A549 (cell line): ENCODE measurements around the gene OR2M5. TPM values are rescaled to one million over a fixed set of nuclear protein-coding genes. Genes with fewer than 3 reads are reported as not detected.

Source experiments
- ATAC-seq, 2 experiments: fragments of 200-7000 bp in 1 of 2; fragments of >200 bp in 1 of 2; cut with Nextera tagmentation in 1 of 2; cut with Tn5 transposase in 1 of 2; 3 replicates each; pipeline versions ENCODE4 v1.8.0 to v1.9.1; 2018 to 2020; ENCODE audit warnings: mild to moderate bottlenecking in 1 of 2, moderate library complexity in 1 of 2
- CTCF ChIA-PET: fragments of 300-600 bp; sonication (Branson Sonifier 250); formaldehyde crosslinking; extraction: SDS; loops from one replicate; lab custom pipeline; 2021; ENCODE audit warnings: antibody characterized with exemption, inconsistent platforms; lab: Yijun Ruan, JAX
- POLR2A ChIA-PET: fragments of 350-600 bp; formaldehyde crosslinking; extraction: SDS; loops from one replicate; lab custom pipeline; 2021; ENCODE audit warnings: antibody characterized with exemption, inconsistent platforms; lab: Yijun Ruan, JAX
- DNase-seq, 2 experiments: peaks; one replicate each; pipeline versions ENCODE4 v3.0.0 to v3.0.0-alpha.2; 2011 to 2016; ENCODE audit warnings: low read depth in 1 of 2, low spot score in 1 of 2
- FAIRE-seq: peaks from 2 replicates; lab custom pipeline; 2011; peaks lifted over from hg19 to GRCh38; lab: Jason Lieb, UNC
- H3K27ac ChIP-seq, 2 experiments: fragments of >200 bp; sonication (Bioruptor Twin); formaldehyde crosslinking; 3 replicates each; pipeline ENCODE4 v1.5.1; 2016 to 2017
- H3K4me1 ChIP-seq: fragments of >200 bp; sonication (Bioruptor Twin); formaldehyde crosslinking; 3 replicates; pipeline ENCODE4 v1.6.1; 2016
- H3K4me2 ChIP-seq: fragments of >200 bp; sonication (Bioruptor Twin); formaldehyde crosslinking; 3 replicates; pipeline ENCODE4 v1.6.1; 2016
- H3K4me3 ChIP-seq: fragments of >200 bp; sonication (Bioruptor Twin); formaldehyde crosslinking; 3 replicates; pipeline ENCODE4 v1.5.1; 2016
- H3K9me3 ChIP-seq: fragments of >200 bp; sonication (Bioruptor Twin); formaldehyde crosslinking; 3 replicates; pipeline ENCODE4 v1.6.1; 2016
- ATOH8 ChIP-seq: fragments of 250-450 bp; sonication (Bioruptor Pico); IDR thresholded peaks from 2 replicates; pipeline ENCODE4 v1.5.0; 2020; ENCODE audit warnings: low read depth, mild to moderate bottlenecking, moderate library complexity
- CBX2 ChIP-seq: fragments of 200-600 bp; sonication (generic); IDR thresholded peaks from 2 replicates; pipeline ENCODE4 v1.6.1; 2016; ENCODE audit warnings: low read depth, mild to moderate bottlenecking, borderline replicate concordance
- CBX8 ChIP-seq: fragments of 200-600 bp; sonication (generic); IDR thresholded peaks from 2 replicates; pipeline ENCODE4 v1.6.1; 2016
- EHMT2 ChIP-seq: fragments of 200-600 bp; sonication (generic); IDR thresholded peaks from 2 replicates; pipeline ENCODE4 v1.6.1; 2016; ENCODE audit warnings: antibody characterized with exemption, low read depth, mild to moderate bottlenecking, moderate library complexity
- EP300 ChIP-seq, 2 experiments: fragments of >200 bp; sonication (Bioruptor Twin); formaldehyde crosslinking; IDR thresholded peaks; 2 replicates in 1 of 2; 3 replicates in 1 of 2; pipeline ENCODE4 v1.6.1; 2016 to 2017
- GATA3 ChIP-seq: IDR thresholded peaks from 2 replicates; pipeline ENCODE4 v1.6.1; 2012; ENCODE audit warnings: borderline replicate concordance
- HDAC2 ChIP-seq: fragments of 200-600 bp; sonication (generic); IDR thresholded peaks from 2 replicates; pipeline ENCODE4 v1.6.1; 2016
- HES2 ChIP-seq: fragments of >200 bp; sonication (Bioruptor Twin); formaldehyde crosslinking; IDR thresholded peaks from 2 replicates; pipeline ENCODE4 v1.6.1; 2016
- HEYL ChIP-seq: fragments of 250-450 bp; sonication (Bioruptor Pico); IDR thresholded peaks from 2 replicates; pipeline ENCODE4 v1.8.0; 2021; ENCODE audit warnings: mild to moderate bottlenecking, moderate library complexity
- HOXB13 ChIP-seq: fragments of 250-450 bp; sonication (Bioruptor Pico); IDR thresholded peaks from 2 replicates; pipeline ENCODE4 v1.5.0; 2020; ENCODE audit warnings: low read depth, mild to moderate bottlenecking, moderate library complexity
- KDM1A ChIP-seq: fragments of 200-600 bp; sonication (generic); IDR thresholded peaks from 2 replicates; pipeline ENCODE4 v1.6.1; 2016; ENCODE audit warnings: low read depth, mild to moderate bottlenecking
- MAX ChIP-seq: IDR thresholded peaks from 2 replicates; pipeline ENCODE4 v1.6.1; 2012
- MAZ ChIP-seq: fragments of 150-350 bp; IDR thresholded peaks from 2 replicates; pipeline ENCODE4 v1.6.1; 2014; ENCODE audit warnings: antibody characterized with exemption, low read depth, low read length, borderline replicate concordance
- MYC ChIP-seq: IDR thresholded peaks from 2 replicates; pipeline ENCODE4 v1.6.1; 2012; ENCODE audit warnings: mild to moderate bottlenecking, inconsistent platforms, low read length, improper control_type of control experiment, borderline replicate concordance
- NFE2L2 ChIP-seq: fragments of 150-350 bp; conservative IDR thresholded peaks from 2 replicates; pipeline ENCODE4 v1.6.1; 2014; ENCODE audit warnings: low read length
- POLR2A ChIP-seq: IDR thresholded peaks from 2 replicates; pipeline ENCODE4 v1.6.1; 2012; ENCODE audit warnings: mild to moderate bottlenecking, low read length
- RARB ChIP-seq: fragments of 250-450 bp; sonication (Bioruptor Pico); IDR thresholded peaks from 2 replicates; pipeline ENCODE4 v1.8.0; 2021; ENCODE audit warnings: mild to moderate bottlenecking, moderate library complexity
- RCOR1 ChIP-seq: fragments of 150-350 bp; IDR thresholded peaks from 2 replicates; pipeline ENCODE4 v1.6.1; 2014; ENCODE audit warnings: antibody characterized with exemption, low read length, low read depth
- REST ChIP-seq: fragments of 200-600 bp; sonication (generic); IDR thresholded peaks from 2 replicates; pipeline ENCODE4 v1.6.1; 2016; ENCODE audit warnings: antibody characterized with exemption, mild to moderate bottlenecking, moderate library complexity
- RNF2 ChIP-seq: fragments of 200-600 bp; sonication (generic); IDR thresholded peaks from 2 replicates; pipeline ENCODE4 v1.6.1; 2016; ENCODE audit warnings: low read depth, mild to moderate bottlenecking, antibody characterized with exemption, moderate library complexity, borderline replicate concordance
- SMC3 ChIP-seq: fragments of >200 bp; sonication (Bioruptor Twin); formaldehyde crosslinking; IDR thresholded peaks from 3 replicates; pipeline ENCODE4 v1.6.1; 2018; ENCODE audit warnings: inconsistent platforms
- USF2 ChIP-seq: fragments of 450-650 bp; IDR thresholded peaks from 2 replicates; pipeline ENCODE4 v1.6.1; 2014; ENCODE audit warnings: antibody characterized with exemption
- ZSCAN20 ChIP-seq: fragments of 250-450 bp; sonication (Bioruptor Pico); IDR thresholded peaks from 2 replicates; pipeline ENCODE4 v1.8.0; 2022; ENCODE audit warnings: mild to moderate bottlenecking, moderate library complexity
- WGBS: methylation state at CpG from one replicate; pipeline ENCODE4 v1.1.6; 2017; ENCODE audit errors: missing lambda C conversion rate; 5-methylcytosine and 5-hydroxymethylcytosine counted together
- polyA minus RNA-seq: library from RNA; depleted of rRNA, polyadenylated mRNA; stranded (reverse); fragments of >200 nt; gene quantifications from 2 replicates; pipeline ENCODE4 v1.2.3, GENCODE V29; 2011; rRNA and poly(A)+ RNA removed
- polyA plus RNA-seq, 4 experiments: library from polyadenylated mRNA; depleted of rRNA in 3 of 4; stranded (reverse); fragments of >200 nt; fragmentation: RNase III in 1 of 4; extraction: RNeasy Plus Mini Kit Qiagen cat#74134 plus additional on column Dnase treatment in 1 of 4; gene quantifications; 2 replicates in 3 of 4; 3 replicates in 1 of 4; pipeline ENCODE4 v1.2.3, GENCODE V29; 2011 to 2017

Gene OR2M5
- not detected in 2 replicates for polyA plus RNA-seq (2011; rRNA removed)
- polyA plus RNA-seq (2012; cell fraction: cytosol; rRNA removed), result not detected in 2 replicates
- polyA plus RNA-seq (2012; cell fraction: nucleus; rRNA removed), result not detected in 2 replicates
- not detected in 3 replicates for polyA plus RNA-seq (2017; fragmentation: RNase III; extraction: RNeasy Plus Mini Kit Qiagen cat#74134 plus additional on column Dnase treatment)
- not detected in 2 replicates for polyA minus RNA-seq

GRCh38 chr1:248144513-248145198, at the start of gene OR2M5:
OR2M5 (plus strand) TSS chr1:248145148; CDS start chr1:248145148, 0 bp downstream.
- no peak for FAIRE-seq
- ATAC-seq, result no peak
- no peaks in the 10 kb centered on the region; the same call in 2 of the 3 replicates for H3K9me3 ChIP-seq
- no peak within 1 kb of the TSS for H3K4me3 ChIP-seq
- H3K4me1 ChIP-seq, result no peaks in the 10 kb centered on the region
- 4% methylated on average over 3 of the region's 3 CpGs for WGBS
- POLR2A ChIA-PET, result no interaction called here
- no peak within 1 kb of the TSS for H3K27ac ChIP-seq
- no peak for DNase-seq
- no peak within 1 kb of the TSS for H3K4me2 ChIP-seq
- CTCF ChIA-PET, result no interaction called here
- TF ChIP-seq NFE2L2 (no peak), MAZ (no peak), REST (no peak), POLR2A (no peak), GATA3 (no peak), HES2 (no peak), CBX8 (no peak), ATOH8 (CRISPR knock-in tag) (no peak)

- CTCF ChIA-PET, result no interaction called here
These were observed 46.4 kb upstream of the OR2M5 start for GRCh38 chr1:248098529-248098928.

DNA sequence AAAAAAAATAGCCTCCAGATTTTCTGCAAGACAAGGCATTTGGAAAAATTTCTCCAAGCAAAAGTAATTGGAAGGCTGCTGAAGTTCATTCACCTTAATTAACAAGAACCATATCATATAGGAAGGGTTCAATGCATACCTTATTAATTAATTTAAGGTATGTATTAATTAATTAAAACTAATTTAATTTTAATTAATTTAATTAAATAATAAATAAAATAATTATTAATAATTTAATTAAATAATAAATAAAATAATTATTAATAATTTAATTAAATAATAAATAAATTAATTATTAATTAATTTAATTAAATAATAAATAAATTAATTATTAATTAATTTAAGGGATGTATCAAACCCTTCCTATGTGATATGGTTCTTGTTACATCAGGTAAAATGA, 42.1 kb upstream of the OR2M5 start:
- ChIA-PET POLR2A (no interaction called here), CTCF (no interaction called here)
- no peak overlapping the region for H3K4me2 ChIP-seq
- H3K27ac ChIP-seq, result no peak overlapping the region
- H3K4me3 ChIP-seq, result no peak overlapping the region
- FAIRE-seq (no peak), DNase-seq (no peak), ATAC-seq (no peak)
- TF ChIP-seq EP300 (IDR thresholded peaks at IDR 0.05) (no peak), CBX2 (no peak), HOXB13 (no peak), KDM1A (no peak), HEYL (no peak), RCOR1 (no peak), RARB (no peak), ZSCAN20 (CRISPR knock-in tag) (no peak), USF2 (no peak), MAX (no peak), HDAC2 (no peak), RNF2 (no peak), MAZ (no peak)
- no peaks in the 10 kb centered on the region for H3K4me1 ChIP-seq
- no peaks in the 10 kb centered on the region for H3K9me3 ChIP-seq

More at GRCh38 chr1:248098529-248098928, 46.4 kb upstream of the OR2M5 start:
- WGBS, result 5% methylated on average over 1 of the region's 1 CpG
- H3K9me3 ChIP-seq, result no peaks in the 10 kb centered on the region
- no peaks in the 10 kb centered on the region for H3K4me1 ChIP-seq
- POLR2A ChIA-PET, result no interaction called here
- H3K4me3 ChIP-seq, result no peak overlapping the region
- FAIRE-seq (no peak), DNase-seq (no peak), ATAC-seq (no peak)
- no peak overlapping the region for H3K27ac ChIP-seq
- TF ChIP-seq ATOH8 (CRISPR knock-in tag) (no peak), RCOR1 (no peak), EHMT2 (no peak), MYC (no peak), SMC3 (no peak)
- H3K4me2 ChIP-seq, result no peak overlapping the region
